Left cardiac atrium (tissue), 4 donors: ENCODE results near the gene BAIAP2L2. TPM values are rescaled to one million over a fixed set of nuclear protein-coding genes. Genes with fewer than 3 reads are reported as not detected.
"Not testable (repeated sequence)": the region's sequence is repeated elsewhere in the genome, so short reads cannot be mapped to it uniquely, and the experiment has no call there.

ENCODE experiments used
- ATAC-seq, 2 donors: fragments of 200-7000 bp; cut with Tn5 transposase; one replicate each; pipeline ENCODE4 v1.9.1; 2020; ENCODE audit warnings: mild to moderate bottlenecking in 2 of 2, moderate library complexity in 2 of 2
- DNase-seq: peaks from one replicate; pipeline ENCODE4 v3.0.0-alpha.2; 2020
- intact Hi-C, 2 donors: fragments of 100-400 bp; cut with DNase I; formaldehyde crosslinking; loops; one replicate each; pipeline versions ENCODE4 v1.14.1 to v1.15.1; 2022 to 2023
- total RNA-seq, 2 donors: library from RNA; stranded (reverse); fragmentation: NEBNext Ultra II Directional; extraction: Animal tissue kit (Norgen Biotek cat#: 25700); gene quantifications; one replicate each; pipeline ENCODE4 v1.2.1, GENCODE V29; 2021
- donor health status: DM: no; HTN: yes; CAD: no.
- donor health status: DM: no; HTN: yes; CAD: no; lungs with severe emphysema.
- donor health status: DM: yes; HTN: yes; CAD: no.
- donor health status: Dilated cardiomyopathy.

BAIAP2L2 gene
- total RNA-seq, 2 donors from 2014 or later: 0.63 to 0.65 TPM

DNA sequence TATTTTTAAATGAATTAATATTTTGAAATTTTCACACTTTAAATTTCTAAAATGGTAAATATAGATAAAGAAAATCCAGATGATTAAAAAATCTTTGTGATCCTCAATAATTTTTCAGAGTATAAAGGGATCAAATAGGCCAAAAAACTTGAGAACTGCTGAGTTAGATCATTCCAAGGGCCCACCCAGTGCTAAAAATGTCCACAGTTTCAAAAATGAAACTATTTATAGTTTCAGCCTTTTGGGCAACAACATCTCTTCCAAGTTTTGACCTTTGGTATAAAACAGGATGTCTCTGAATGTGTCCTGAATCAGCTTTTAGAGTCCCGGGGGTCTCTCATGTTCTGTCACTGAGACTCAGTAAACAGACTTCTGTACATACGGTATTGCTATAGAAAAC is 20.9 kb upstream of the BAIAP2L2 start:
- intact Hi-C loops: no loop called here
- ATAC-seq (no peak), DNase-seq (no peak)

DNA sequence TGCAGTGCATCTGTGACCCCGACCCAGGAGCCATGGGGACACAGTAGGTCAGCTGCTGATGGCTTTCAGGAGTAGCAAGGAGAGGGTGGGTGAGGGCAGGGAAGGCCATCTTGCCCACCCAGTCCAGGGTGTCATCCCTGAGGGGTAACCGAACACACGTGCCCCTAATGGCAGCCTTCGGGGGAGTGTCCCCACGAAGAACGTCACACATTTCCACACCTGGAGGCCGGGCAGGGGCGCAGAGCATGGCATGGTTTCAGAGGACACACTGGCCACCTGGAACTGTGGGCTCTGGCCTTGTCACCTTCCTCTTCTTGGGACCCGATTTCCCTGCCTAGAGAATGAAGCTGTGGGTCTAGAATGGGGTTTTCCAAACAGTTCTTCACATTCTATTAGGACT is 19.4 kb upstream of the BAIAP2L2 start:
- no peak for DNase-seq
- no peak for ATAC-seq
- intact Hi-C loops: no loop called here

DNA sequence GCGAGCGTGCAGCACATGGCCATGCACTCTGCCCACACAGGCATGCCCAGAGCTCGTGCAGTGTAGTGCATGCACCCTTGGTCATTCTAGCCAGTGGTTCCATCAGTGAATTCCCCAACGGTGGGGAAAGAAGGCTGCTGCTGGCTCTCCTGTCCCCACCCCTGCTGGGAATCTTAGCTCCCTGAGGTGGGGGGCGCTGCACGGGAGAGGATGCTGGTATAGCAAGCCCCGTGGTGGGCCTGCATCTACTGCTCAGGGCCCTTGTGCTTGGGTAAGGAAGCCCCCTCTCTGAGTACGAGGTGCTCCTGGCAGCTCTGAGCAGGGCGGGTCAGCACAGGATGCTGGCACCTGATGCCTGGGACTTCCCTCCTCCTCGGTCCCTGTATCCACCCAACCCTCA is 18.5 kb upstream of the BAIAP2L2 start:
- no peak for ATAC-seq
- DNase-seq: no peak
- intact Hi-C loops: no loop called here

DNA sequence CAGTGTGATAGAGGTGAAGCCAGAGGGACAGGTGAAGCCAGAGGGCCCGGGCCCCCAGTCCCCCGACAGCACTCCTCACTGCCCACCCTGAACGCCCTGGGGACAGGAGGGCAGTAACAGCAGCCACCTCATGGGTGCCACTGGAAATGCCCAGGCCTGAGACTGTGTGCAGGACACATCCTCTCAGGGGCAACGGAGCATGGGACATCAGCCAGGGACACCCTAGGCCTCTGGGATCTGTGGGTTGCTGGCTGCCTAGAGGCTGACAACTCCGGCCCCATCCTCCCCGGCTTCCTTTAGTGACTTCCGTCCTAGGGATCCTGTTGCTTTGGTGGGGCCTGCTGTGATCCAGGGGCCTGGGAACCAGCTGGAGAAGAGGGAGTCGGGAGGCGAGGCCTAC is 17.4 kb upstream of the BAIAP2L2 start:
- ATAC-seq (no peak), DNase-seq (no peak)
- intact Hi-C loops: no loop called here

DNA sequence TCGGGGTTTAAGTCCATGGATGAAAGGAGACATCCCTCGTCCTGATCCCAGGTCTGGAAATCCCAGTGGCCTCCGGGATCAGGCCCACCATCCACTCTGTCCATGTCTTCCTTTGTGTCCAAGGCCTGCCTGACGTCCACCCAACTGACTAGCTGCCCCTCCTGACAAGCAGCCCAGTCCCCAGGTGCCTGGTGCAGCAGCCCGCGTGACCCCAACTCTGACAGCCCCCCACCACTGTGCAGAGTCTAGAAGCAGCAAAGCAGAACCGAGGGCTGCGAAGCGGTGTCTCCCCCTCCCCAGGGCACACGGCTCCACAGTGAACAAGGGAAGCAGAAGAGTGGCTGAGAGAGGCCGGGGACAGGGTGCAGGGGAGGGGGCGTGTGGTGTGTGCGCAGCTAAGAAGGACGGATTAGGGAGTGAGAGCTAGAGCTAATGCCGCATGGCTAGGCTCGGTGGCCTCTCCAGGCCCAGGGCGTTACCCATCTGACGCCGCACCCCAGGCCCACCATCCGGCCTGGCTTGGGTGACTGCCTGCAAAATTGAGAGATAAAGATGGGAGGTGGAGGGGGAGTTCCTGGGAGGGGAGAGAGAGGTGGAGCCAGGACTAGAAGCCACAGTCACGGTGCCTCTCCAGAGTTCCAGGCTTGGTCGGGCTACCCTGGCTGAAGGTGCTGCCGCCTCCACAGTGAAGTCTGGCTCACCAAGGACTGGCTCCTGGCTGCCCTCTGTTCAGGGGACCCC is 16.6 kb upstream of the BAIAP2L2 start:
- ATAC-seq (no peak), DNase-seq (no peak)
- intact Hi-C loops: no loop called here

DNA sequence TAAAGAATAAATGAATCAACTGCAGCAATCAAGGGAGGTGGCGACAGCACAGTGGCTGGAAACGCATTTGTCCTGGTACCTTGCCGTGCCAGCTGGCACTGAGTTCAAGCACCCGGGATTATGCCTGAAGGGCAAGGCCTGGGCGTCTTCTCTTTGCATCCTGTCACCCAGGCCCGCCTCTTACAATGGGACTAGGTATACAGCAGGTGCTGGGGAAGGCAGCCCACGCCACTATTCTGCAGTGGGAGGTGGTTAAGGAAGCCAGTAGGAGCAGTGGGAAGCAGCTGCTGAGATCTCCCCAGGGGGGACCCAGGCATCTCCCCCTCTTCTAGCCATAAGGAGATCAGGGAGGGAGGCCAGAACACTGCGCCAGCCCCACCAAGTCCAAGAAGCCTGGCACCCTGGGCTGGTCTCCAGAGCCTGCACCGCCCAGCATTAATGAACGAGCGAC is 15.3 kb upstream of the BAIAP2L2 start:
- ATAC-seq (peak in 1 of 2 donors; percentile 62), DNase-seq (no peak)
- intact Hi-C loops: no loop called here

DNA sequence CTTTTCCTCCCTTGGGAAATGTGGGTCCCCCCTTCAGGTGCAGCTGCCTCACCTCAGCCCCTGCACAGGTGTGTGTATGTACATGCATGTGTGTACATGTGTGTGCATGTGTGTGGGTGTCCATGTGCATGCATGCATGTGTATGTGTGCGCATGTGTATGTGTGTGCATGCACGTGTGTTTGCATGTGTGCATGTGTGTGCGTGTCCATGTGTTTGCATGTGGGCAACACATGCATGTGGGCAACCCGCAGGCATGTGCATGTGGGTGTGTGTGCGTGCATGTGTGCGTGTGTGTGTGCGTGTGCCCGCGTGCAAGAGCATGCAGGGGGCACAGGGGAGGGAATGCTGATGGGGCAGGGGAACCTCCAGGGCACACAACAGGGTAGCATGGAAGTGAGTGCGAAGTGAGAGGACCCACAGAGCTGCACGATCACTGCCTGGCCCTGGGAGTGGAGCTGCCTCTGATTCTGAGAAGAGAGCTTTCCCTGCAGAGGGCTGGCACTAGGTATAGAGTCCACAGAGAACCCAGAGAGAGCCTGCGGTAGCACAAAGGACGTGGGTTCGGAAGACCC is 14.6 kb upstream of the BAIAP2L2 start:
- DNase-seq (no peak), ATAC-seq (no peak)
- intact Hi-C loops: no loop called here

DNA sequence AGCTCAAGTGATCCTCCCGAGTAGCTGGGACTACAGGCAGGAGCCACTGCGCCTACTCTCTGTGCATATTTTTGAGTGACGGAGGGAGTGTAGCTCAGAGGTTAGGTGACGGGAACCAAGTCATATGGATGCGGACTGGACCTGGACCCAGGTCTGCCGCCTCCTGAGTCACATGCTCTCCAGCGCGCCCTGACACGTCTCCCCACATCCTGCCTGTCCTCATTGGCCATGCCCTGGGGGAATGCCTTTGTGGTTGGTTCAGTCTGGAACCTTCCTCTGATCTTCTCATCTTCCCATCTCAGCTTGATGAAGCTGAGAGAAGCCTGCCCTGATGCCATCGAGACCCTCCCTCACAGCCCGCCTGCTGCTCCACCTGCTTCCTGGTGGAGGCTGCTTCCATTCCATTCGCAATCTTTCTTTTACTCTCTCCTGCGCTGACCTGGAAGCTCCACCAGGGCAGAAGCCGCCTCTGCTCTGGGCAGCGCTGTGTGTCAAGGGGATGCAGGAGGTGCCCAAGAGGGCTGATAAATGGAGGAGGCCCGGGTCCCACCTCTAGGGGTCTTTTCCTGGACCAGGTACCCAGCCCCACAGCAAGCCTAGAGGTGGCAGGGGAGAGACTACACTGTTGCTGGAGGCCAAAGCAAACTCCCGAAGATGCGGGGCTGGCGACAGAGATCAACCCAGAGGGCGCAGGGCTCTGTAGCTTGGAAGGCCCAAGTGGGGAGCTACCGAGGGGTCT is 13.9 kb upstream of the BAIAP2L2 start:
- intact Hi-C loops: no loop called here
- DNase-seq (no peak), ATAC-seq (no peak)

DNA sequence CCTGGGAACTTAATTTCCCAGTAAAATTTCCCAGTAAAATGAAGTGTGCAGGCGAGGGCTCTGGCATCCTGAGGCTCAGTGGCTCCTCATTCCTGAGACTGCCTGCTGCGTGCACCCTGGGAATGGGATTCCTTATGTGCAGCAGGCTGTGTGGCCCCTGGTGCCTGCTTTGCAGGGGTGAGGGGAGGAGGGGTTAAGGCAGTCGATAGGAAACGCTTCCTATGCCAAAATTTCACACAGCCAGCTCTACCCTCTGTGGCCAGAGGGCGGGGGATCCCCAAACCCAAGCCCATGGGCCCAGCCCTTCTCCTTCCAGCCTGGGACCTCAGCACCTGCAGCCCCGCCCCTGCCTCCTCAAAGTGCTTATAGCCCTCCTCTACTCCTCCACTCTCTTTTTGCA is 12.1 kb upstream of the BAIAP2L2 start:
- no peak for DNase-seq
- intact Hi-C loops: no loop called here
- no peak for ATAC-seq

DNA sequence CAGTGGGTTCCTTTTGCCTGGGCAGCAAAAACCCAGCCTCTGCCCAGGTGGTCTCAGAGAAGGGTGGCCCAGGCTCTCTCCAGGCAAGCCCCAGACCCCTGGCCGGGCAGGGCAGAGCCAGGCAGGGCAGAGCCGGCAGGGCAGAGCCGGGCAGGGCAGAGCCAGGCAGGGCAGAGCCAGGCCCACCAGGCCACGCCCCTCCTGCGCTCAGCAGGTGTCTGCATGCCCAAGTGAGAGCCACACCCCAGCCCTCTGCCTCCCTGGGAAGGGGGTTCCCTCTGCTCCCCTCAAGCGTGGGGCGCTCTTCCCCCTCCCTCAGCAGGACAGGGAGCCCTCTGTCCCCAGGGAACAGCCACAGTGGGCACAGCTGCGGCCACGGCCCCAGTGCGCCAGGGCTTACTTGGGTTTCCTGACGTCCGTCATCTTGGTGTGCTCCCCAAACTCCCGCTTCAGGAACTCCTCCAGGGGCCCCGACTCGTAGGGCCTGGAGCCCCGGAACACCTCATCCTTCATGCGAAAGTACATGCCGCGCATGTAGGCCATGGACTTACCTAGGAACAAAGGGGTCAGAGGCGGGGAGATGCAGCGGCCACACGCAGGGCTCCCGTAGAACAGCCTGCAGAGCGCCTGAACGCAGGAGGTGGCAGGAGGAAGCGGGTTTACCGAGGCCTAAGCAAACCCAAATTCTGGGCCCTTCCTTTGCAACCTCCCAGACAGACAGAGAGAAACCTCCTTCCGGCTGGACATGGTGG is 10.1 kb upstream of the BAIAP2L2 start:
- intact Hi-C loops: no loop called here
- ATAC-seq (no peak), DNase-seq (no peak)

DNA sequence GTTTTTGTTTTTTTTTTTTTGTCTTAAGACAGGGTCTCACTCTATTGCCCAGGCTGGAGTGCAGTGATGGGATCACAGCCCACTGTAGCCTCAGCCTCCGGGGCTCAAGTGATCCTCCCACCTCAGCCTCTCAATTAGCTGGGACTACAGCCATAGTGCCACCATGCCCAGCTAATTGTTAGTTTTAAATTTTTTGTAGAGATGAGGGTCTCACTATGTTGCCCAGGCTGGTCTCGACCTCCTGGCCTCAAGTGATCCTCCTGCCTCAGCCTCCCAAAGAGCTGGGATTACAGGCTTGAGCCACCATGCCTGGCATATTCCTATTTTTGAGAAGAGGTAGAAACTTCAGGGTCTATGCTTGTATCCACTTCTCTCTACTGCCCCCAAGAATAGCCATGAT is 8.3 kb upstream of the BAIAP2L2 start:
- ATAC-seq, DNase-seq: not testable (repeated sequence)
- intact Hi-C loops: loop anchor here (10.0 kb wide), 4 partner anchors 46 to 186 kb away; partner anchors contain the start of gene MAFF (in 1 of the 2)

DNA sequence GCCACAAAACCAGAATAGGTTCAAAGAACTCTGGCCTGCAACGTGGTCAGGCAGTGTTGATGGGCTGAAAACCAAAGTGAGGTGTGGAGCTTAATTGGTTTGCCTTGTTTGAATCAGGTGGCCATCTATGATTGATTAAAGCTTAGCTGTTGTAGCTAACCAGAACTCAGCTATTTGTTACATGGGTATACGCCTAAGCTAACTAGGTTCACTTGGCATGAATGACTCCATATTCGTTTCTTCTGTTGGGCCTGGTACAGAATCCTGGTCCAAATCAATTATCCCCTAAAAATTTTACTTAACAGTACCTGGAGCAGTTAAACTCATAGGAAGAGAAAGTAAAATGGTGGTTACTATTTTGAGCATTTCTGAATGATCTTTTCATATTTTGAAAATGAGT is 7.7 kb upstream of the BAIAP2L2 start:
- intact Hi-C loops: loop anchor here (10.0 kb wide), 4 partner anchors 47 to 187 kb away; partner anchors contain the start of gene MAFF (in 1 of the 2)
- DNase-seq (no peak), ATAC-seq (no peak)

DNA sequence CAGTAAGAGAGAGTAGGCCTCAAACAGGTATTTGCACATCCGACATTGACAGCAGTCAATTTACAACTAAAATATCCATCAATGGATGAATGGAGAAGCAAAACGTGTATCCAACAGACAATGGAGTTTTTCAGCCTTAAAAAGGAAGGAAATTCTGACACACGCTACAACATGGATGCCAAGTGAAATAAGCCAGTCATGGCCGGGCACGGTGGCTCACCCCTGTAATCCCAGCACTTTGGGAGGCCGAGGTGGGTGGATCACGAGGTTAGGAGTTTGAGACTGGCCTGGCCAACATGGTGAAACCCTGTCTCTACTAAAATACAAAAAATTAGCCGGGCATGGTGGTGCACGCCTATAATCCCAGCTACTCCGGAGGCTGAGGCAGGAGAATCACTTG is 7.1 kb upstream of the BAIAP2L2 start:
- ATAC-seq, DNase-seq: not testable (repeated sequence)
- intact Hi-C loops: loop anchor here (10.0 kb wide), 4 partner anchors 47 to 187 kb away; partner anchors contain the start of gene MAFF (in 1 of the 2)

DNA sequence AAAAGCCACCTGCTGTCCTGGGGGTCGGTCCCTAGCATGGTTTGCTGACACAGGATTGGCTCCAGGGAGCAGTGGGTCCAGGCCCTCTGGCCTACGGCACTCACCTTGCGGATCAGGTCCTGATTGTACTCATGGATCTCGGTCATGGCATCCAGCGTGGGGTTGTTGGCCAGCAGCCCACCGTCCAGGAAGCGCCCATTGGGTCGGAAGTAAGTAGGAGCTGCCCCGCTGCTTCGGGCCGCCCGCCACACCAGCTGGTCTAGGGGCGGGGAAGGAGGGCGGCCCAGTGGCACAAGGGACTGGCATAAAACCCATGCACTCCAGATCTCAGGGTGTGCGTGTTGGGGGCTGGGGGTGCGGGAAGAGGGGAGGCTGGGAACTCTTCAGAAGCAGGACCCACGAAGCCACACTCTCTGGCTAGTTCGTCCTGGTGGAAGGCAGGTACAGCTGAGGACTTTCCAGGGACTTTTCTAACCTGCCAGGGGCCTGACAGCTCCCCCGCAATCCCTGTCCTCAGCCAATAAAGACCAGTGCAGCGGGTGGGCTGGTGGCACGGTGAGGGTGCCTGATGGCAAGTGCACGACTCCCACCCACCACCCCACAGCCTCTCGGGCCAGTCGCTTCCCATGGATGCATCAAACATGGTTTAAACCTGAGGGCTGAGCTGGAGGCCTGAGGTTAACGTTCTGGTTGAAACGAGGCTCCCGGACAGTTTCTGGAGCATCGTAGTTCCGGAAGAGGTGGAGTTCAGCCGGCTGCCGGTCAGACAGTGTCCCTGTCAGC is 5.1 kb upstream of the BAIAP2L2 start:
- intact Hi-C loops: loop anchor here (10.0 kb wide), 4 partner anchors 49 to 189 kb away; partner anchors contain the start of gene MAFF (in 1 of the 2)
- DNase-seq (no peak), ATAC-seq (no peak)

DNA sequence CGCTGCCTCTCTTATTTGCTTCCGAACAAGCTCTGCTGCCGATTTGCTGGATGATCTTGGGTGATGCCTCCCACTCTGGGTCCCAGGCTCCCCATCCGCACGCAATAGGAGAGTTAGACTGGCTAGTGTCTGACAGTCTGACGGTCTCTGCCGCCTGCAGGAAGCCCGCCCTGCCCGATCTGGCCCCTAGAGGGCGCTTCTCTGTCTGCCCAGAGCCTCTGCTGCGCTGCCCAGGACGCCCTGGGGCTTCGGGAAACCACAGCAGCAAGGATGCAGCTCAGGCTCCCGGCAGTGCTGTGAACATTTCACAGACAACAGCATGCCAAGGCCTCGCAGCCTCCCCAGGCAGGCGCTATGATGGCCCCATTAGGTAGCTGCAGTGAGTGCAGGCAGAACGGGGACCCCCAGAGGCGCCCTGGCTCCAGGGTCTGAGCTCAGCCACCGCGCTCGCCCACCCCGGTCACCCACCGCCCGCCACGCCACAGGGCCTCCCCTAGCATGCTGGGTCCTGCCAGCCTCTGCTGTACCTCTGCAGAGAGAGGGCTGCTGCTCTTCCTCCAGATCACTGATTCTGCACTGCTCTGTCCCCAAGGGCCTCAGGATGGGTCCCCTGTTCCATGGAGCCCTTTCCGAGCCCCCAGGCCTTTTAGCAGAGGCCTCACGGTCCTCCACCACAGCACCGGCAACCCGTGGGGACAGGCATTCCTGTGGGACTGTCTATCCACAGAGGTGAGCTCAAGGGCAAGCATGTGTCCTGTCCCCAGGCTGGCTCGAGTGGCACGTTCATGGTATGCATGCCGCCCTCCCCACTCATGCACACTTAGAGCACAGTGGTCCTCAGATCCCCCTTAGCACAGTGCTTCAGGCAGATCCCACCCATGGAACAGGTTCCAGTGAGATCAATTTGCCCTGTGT is 4.3 kb upstream of the BAIAP2L2 start:
- ATAC-seq (peak; percentile 93 to 95), DNase-seq (peak; percentile 88)
- intact Hi-C loops: loop anchor here (10.0 kb wide), 4 partner anchors 50 to 190 kb away; partner anchors contain the start of gene MAFF (in 1 of the 2)

DNA sequence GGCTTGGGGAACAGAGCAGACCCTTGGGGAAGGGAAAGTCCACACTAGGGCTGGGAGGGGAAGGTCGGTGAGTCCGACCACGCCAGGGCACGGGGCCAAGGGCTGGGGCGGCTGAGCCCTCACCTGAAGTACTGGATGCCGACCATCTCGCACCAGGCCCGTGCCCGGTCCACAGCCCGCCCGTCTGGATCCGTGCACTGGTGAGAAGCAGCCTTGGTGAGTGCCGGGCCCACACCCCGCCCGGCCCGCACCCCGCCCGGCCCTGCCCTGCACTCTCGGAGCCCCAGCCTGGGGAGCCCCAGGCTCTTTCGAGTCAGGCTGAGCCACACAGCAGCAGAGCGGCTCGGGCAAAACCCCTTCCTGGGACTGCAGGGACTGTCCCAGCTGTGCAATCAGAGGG is 1.9 kb upstream of the BAIAP2L2 start:
- ATAC-seq (no peak), DNase-seq (no peak)
- intact Hi-C loops: loop anchor here (10.0 kb wide), 4 partner anchors 52 to 192 kb away; partner anchors contain the start of gene MAFF (in 1 of the 2)

DNA sequence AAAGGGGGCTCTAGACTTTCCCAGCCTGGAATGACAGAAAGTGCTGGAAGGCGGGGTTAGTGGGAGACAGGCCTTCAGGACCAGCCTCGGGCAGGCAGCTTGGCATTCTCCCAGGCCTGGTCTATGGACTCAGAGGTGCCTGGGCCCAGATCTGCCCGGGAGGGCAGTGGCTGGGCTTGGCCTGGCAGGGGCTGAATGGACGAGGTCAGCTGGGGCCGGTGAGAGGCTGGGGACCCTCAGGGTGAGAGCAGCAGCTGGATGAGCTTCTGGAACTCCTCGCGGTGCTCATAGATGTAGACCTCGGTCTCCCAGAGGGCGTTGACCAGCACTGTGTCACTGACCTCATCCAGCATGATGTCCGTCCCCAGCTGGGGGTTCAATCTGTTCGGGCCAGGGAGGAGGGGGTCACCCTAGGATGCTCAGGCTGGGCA is 1.5 kb upstream of the BAIAP2L2 start:
- ATAC-seq: no peak

More for the DNA sequence above, 1.5 kb upstream of the BAIAP2L2 start:
- intact Hi-C loops: loop anchor here (10.0 kb wide), 4 partner anchors 53 to 193 kb away; partner anchors contain the start of gene MAFF (in 1 of the 2)
- DNase-seq: no peak
